Measurements from ENCODE around the gene LRMDA. TPM values are rescaled to one million over a fixed set of nuclear protein-coding genes. Genes with fewer than 3 reads are reported as not detected.

LRMDA gene
- total and polyA plus RNA-seq, 10 of the 15 experiments (the other 5 are each of a cell fraction or from before 2014, with no cell fraction given): 0.07 to 0.54 (median 0.29) TPM; not detected in 4

- no peak overlapping the region for H3K27ac ChIP-seq (ENCODE audit: control insufficient read depth, insufficient read depth)
- H3K36me3 ChIP-seq (ENCODE audit: control insufficient read depth in 2 of 2, insufficient read depth in 2 of 2, low read length in 1 of 2): no peaks in the 10 kb centered on the region
- in situ Hi-C loops (cut with MboI) (no loop called here), intact Hi-C loops (cut with micrococcal nuclease; ENCODE audit: unreplicated experiment) (no loop called here)
- H3K9me3 ChIP-seq (replicated peaks; ENCODE audit: control insufficient read depth, insufficient read depth, low read length): no peaks in the 10 kb centered on the region
- H3K9ac ChIP-seq (ENCODE audit: control insufficient read depth, insufficient read depth, low read length): no peak overlapping the region
- H4K20me1 ChIP-seq (ENCODE audit: control insufficient read depth, insufficient read depth): no peaks in the 10 kb centered on the region
- 67% methylated on average over 4 of the region's 4 CpGs for WGBS (ENCODE audit: insufficient coverage, insufficient replicate concordance, low lambda C conversion rate, missing lambda C conversion rate)
- no peaks in the 10 kb centered on the region for H3K79me2 ChIP-seq (ENCODE audit: control insufficient read depth, insufficient read depth, low read length)
- RAD21 ChIA-PET (ENCODE audit: unreplicated experiment): no interaction called here
- no peaks in the 10 kb centered on the region for H3K27me3 ChIP-seq (replicated peaks in 1 of 2; ENCODE audit: control insufficient read depth in 2 of 2, insufficient read depth in 2 of 2, low read length in 1 of 2)
- no peak overlapping the region for H3K4me2 ChIP-seq (ENCODE audit: control insufficient read depth, insufficient read depth)
- POLR2A ChIA-PET: no interaction called here
- no peak overlapping the region for H3K4me3 ChIP-seq
- H3K4me1 ChIP-seq (ENCODE audit: control insufficient read depth, insufficient read depth, low read length): no peaks in the 10 kb centered on the region
- BruUV-seq (replicated peaks): no TSS peak
- SMC1A ChIA-PET (ENCODE audit: uncharacterized antibody, unreplicated experiment): no interaction called here
- FAIRE-seq (no peak), ATAC-seq (no peak), DNase-seq (ENCODE audit: low read depth, low spot score) (no peak)
- CTCF ChIA-PET: no interaction called here
- no peak for TF ChIP-seq RBBP5 (conservative IDR thresholded peaks at IDR 0.05)
- TF ChIP-seq SREBF2 (IDR thresholded peaks at IDR 0.05; ENCODE audit: low read length): no peak
- no peak for TF ChIP-seq SUZ12 (IDR thresholded peaks at IDR 0.05; ENCODE audit: unreplicated experiment)
- no peak for TF ChIP-seq BACH1 (IDR thresholded peaks at IDR 0.05; ENCODE audit: borderline replicate concordance)
- TF ChIP-seq MYC (IDR thresholded peaks at IDR 0.05; ENCODE audit: insufficient read depth, insufficient read length, insufficient replicate concordance, low read length, severe bottlenecking): no peak
- no peak for TF ChIP-seq CBFB (IDR thresholded peaks at IDR 0.05; ENCODE audit: low read depth)
- no peak for TF ChIP-seq SMC3 (IDR thresholded peaks at IDR 0.05; ENCODE audit: borderline replicate concordance, low read length)
- TF ChIP-seq, protein P1, sequence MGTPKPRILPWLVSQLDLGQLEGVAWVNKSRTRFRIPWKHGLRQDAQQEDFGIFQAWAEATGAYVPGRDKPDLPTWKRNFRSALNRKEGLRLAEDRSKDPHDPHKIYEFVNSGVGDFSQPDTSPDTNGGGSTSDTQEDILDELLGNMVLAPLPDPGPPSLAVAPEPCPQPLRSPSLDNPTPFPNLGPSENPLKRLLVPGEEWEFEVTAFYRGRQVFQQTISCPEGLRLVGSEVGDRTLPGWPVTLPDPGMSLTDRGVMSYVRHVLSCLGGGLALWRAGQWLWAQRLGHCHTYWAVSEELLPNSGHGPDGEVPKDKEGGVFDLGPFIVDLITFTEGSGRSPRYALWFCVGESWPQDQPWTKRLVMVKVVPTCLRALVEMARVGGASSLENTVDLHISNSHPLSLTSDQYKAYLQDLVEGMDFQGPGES (IDR thresholded peaks at IDR 0.05): no peak
- TF ChIP-seq POU2F2 (IDR thresholded peaks at IDR 0.05; ENCODE audit: borderline replicate concordance, low read depth, low read length): no peak
- TF ChIP-seq NR2C2 (IDR thresholded peaks at IDR 0.05; ENCODE audit: borderline replicate concordance, control insufficient read depth, insufficient read length, low read depth): no peak
- TF ChIP-seq SMARCA5 (IDR thresholded peaks at IDR 0.05): no peak
- no peak for TF ChIP-seq JUNB (IDR thresholded peaks at IDR 0.05)
- no peak for TF ChIP-seq NBN (IDR thresholded peaks at IDR 0.05)
- no peak for TF ChIP-seq RELB (IDR thresholded peaks at IDR 0.05; ENCODE audit: low read depth)
- H2AFZ ChIP-seq (ENCODE audit: control insufficient read depth, low read depth, low read length): no peak overlapping the region
Observed at GRCh38 chr10:76420725-76421124, 989.3 kb downstream of the LRMDA start.

Measured in GM12878 (cell line).